Renal pelvis (tissue), 4 donors: ENCODE measurements around the gene ZNHIT1. TPM values are rescaled to one million over a fixed set of nuclear protein-coding genes. Genes with fewer than 3 reads are reported as not detected.
"Not testable (repeated sequence)": the region's sequence is repeated elsewhere in the genome, so short reads cannot be mapped to it uniquely, and the experiment has no call there.

Experiments used
- DNase-seq: peaks from one replicate; pipeline ENCODE4 v3.0.0-alpha.2; 2013
- polyA plus RNA-seq, 3 donors: library from polyadenylated mRNA; unstranded; fragments of 120-200 nt; gene quantifications; one replicate each; pipeline ENCODE4 v1.2.1, GENCODE V29; 2013; ENCODE audit not compliant: insufficient read length in 3 of 3

ZNHIT1 gene
- polyA plus RNA-seq, 3 donors: 68.9 to 76.4 (median 72.0) TPM

GRCh38 chr7:101238226-101239182 lies 20.5 kb downstream of the ZNHIT1 start:
- DNase-seq: no peak

- no peak for DNase-seq
These were observed 21.4 kb downstream of the ZNHIT1 start for GRCh38 chr7:101239191-101239950.

DNA sequence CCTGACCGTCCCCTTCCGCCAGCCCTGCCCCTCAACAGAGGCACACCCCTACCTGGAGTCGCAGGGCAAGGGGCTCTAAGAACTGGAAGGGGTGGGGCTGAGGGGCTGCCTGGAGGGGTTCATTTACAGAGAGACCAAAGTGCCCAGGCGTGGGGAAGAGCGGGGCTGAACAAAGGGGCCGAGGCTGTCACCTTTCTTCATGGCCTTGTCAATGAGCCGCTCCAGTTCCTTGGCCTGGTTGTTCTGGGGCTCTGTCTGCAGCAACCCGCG lies 21.9 kb downstream of the ZNHIT1 start:
- DNase-seq: no peak

- no peak for DNase-seq
These were observed 22.5 kb downstream of the ZNHIT1 start for GRCh38 chr7:101240226-101241014.

- DNase-seq: no peak
These were observed 23.0 kb downstream of the ZNHIT1 start for GRCh38 chr7:101241015-101241363.

GRCh38 chr7:101241443-101242349 lies 23.7 kb downstream of the ZNHIT1 start:
- DNase-seq: no peak

- no peak for DNase-seq
These were observed 25.8 kb downstream of the ZNHIT1 start for GRCh38 chr7:101243646-101244374.

DNA sequence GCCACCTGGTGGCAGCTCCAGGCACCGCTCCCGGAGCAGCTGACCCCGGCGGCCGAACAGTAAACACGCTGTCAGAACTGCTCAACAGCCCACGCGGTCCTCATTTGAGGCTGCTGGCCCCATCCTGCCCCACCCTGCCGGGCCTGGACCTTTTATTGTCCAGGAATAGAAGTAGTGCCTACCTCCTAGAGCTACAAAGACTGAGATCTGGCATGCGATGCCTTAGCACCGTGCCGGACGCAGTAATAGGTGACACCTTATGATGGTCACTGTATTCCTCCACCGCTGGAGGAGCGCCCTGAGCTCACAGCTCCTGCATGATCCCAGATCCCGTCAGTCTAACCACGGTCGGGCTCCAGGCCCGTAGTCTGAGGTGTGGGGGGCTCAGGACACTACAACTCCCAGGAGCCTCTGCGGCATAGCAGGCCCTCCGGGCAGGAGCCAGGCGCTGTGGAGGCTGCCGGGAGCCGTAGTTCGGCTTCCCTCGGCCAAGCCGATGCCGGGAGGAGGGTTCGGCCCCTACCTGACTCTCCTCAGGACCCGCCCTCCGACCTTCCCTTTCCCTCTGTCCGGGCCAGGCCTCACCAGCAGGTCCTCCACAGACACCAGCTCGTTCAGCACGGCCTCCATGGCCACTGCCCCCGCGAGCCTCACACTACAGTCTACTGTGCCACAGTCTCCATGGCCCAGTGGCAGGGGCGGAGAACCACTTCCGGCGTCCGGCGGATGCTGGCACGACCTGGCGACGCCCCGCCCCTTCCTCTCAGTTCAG lies 26.6 kb downstream of the ZNHIT1 start, which contains the start of gene FIS1:
Gene FIS1 (minus strand): TSS at position 707 of the 772 bp plus-strand sequence. CDS start 77 bp downstream, at position 630.
- peak; percentile 91 for DNase-seq

- DNase-seq: no peak
These were observed 27.2 kb downstream of the ZNHIT1 start for GRCh38 chr7:101245147-101245668.

- DNase-seq: no peak
These were observed 30.3 kb downstream of the ZNHIT1 start for GRCh38 chr7:101248276-101248675.

DNA sequence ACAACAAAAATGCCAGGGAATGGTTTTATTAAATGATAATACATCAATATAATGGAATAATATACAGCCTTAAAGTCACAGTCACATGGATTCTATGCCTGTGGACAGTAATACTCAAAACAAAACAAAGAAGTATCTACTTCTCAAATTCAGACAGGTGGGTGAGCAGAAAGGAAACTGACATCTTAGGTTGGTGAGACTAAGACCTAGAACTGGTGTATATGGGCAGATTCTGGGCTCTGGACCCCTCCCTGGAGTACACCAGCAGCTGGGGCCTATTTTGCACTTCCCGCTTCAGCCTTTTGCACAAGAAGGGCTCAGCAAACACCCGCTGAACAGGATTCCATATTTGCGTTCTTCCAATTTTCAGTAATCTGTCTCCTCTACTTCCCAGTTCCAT lies 32.4 kb downstream of the ZNHIT1 start:
- DNase-seq: no peak

DNA sequence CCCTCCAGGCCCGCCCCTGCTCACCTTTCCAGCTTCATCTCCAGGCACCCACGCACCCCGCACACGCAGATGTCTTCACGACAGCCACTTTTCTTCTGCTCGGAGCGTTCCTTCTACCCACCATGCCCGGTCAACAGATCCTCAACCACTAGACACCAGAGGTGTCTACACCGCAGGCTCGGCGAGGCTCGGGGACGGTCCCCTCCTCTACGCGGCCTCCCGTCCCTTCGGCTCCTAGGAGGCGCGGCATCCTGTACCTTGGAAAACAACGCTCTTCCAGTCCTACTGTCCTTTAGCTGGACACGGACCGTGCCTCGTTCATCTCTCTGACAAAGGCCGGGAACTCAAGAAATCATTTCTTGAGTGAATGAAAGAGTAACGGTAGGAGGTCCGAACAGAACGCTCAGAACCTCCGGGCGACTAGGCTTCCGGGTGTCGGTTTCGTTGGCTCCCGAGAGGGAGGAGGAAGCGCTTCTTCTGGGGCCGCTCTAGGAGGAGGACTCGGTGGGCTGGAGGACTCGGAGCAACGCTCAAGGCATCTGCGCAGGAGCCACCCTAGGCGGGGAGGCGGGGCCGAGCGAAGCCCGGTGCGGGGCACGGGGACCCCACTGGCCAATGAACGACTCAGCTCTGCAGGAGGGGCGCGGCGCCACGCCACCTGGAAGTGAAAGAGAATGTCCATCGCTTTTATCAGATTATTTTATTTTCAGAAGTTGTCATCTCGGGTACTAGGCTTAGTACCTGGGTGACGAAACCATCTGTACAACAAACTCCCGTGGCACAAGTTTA lies 34.1 kb downstream of the ZNHIT1 start:
- DNase-seq: peak; percentile 98

DNA sequence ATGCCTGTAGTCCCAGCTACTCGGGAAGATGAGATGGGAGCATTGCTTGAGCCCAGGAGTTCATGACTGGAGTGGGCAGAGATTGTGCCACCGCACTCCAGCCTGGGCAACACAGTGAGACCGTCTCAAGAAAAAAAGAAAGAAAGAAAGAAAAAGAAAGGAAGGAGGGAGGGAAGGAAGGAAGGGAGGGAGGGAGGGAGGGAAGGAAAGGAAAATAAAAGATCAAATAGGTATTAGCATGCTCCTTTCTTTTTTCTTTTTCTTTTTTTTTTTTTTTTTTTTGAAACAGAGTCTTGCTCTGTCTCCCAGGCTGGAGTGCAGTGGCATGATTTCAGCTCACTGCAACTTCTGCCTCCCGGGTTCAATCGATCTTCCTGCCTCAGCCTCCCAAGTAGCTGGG lies 35.2 kb downstream of the ZNHIT1 start:
- not testable (repeated sequence) for DNase-seq

- no peak for DNase-seq
These were observed 37.8 kb downstream of the ZNHIT1 start for GRCh38 chr7:101255796-101256195.

DNA sequence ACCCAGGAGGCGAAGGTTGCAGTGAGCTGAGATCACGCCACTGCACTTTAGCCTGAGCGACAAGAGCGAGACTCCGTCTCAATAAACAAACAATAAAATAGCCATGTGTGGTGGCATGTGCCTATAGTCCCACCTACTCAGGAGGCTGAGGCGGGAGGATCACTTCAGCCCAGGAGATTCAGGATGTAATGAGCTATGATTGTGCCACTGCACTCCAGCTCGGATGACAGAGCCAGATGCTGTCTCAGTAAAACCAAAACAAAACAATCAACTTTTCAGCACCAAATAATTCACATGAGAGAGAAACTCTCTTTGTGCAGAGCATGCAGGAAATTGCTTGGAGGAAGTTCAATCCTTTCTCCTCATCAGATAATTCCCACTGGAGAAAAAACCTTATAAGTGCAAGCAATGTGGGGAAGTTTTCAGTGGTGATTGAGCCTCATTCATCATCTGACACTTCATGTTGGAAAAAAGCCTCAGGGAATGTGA lies 40.3 kb downstream of the ZNHIT1 start:
- no peak for DNase-seq

GRCh38 chr7:101264102-101264706 lies 46.2 kb downstream of the ZNHIT1 start:
- peak; percentile 72 for DNase-seq

GRCh38 chr7:101265622-101266516 lies 47.9 kb downstream of the ZNHIT1 start:
- no peak for DNase-seq
